GM10266 (cell line): Measurements from ENCODE around the gene MYH6.
"Not testable (repeated sequence)": the region's sequence is repeated elsewhere in the genome, so short reads cannot be mapped to it uniquely, and the experiment has no call there.

Source experiments
- DNase-seq: peaks from one replicate; pipeline ENCODE4 v3.0.0; 2012; ENCODE audit errors: extremely low spot score
- CTCF ChIP-seq: IDR thresholded peaks from 2 replicates; pipeline ENCODE4 v1.5.1; 2012; ENCODE audit warnings: mild to moderate bottlenecking, low read depth; ENCODE audit not compliant: control insufficient read depth, insufficient read depth; ENCODE audit errors: missing control alignments

MYH6 gene

GRCh38 chr14:23399136-23399535 is 8.9 kb downstream of the MYH6 start:
- no peak for TF ChIP-seq CTCF
- no peak for DNase-seq

DNA sequence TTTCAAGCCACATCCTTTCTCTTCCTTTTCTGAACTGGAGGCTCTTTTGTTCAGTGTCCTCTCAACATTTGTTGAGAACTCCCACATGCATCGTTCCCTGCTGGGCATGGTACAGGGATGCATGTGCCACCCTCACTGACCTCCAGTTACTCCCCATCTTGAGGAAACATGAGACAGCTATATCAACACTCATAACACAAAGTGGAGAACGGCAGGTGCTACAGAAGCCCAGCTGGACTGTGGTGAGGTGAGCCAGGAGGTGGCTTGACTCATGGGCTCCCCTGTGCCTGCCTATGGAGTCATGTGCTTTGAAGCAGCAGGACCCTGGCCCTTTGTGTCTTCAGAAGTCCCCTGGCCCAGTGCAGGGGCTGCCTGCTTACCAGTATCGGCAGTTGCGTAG is 9.7 kb downstream of the MYH6 start:
- no peak for TF ChIP-seq CTCF

GRCh38 chr14:23396781-23397407 is 11.2 kb downstream of the MYH6 start:
- no peak for TF ChIP-seq CTCF

More for the DNA sequence above, 9.7 kb downstream of the MYH6 start:
- no peak for DNase-seq

GRCh38 chr14:23396126-23396525 is 11.9 kb downstream of the MYH6 start:
- no peak for DNase-seq
- TF ChIP-seq CTCF = no peak

More at GRCh38 chr14:23396781-23397407, 11.2 kb downstream of the MYH6 start:
- no peak for DNase-seq

GRCh38 chr14:23392613-23393012 is 15.5 kb downstream of the MYH6 start:
- TF ChIP-seq CTCF = no peak
- DNase-seq = no peak

- DNase-seq = not testable (repeated sequence)
Observed at GRCh38 chr14:23389871-23390270, 18.2 kb downstream of the MYH6 start.

- DNase-seq = no peak
- TF ChIP-seq CTCF = no peak
Observed at GRCh38 chr14:23389396-23389795, 18.7 kb downstream of the MYH6 start.

GRCh38 chr14:23388996-23389395 is 19.1 kb downstream of the MYH6 start:
- no peak for TF ChIP-seq CTCF
- no peak for DNase-seq
